ENCODE results near the gene FCN1. TPM values are rescaled to one million over a fixed set of nuclear protein-coding genes. Genes with fewer than 3 reads are reported as not detected.

The FCN1 gene
- total RNA-seq, 2 experiments from 2014 or later = not detected

GRCh38 chr9:134918646-134919045, 934 bp upstream of the FCN1 start:
- ChIA-PET POLR2A (no interaction called here), CTCF (no interaction called here)

- CTCF ChIA-PET = no interaction called here
- POLR2A ChIA-PET = no interaction called here
Measured at GRCh38 chr9:134916161-134916665, 1.5 kb downstream of the FCN1 start.

- CTCF ChIA-PET = no interaction called here
- POLR2A ChIA-PET = no interaction called here
Measured at GRCh38 chr9:134915046-134915985, 2.4 kb downstream of the FCN1 start.

GRCh38 chr9:134914501-134914834, 3.2 kb downstream of the FCN1 start:
- CTCF ChIA-PET = no interaction called here

GRCh38 chr9:134913713-134914500, 3.8 kb downstream of the FCN1 start:
- CTCF ChIA-PET = no interaction called here

More at GRCh38 chr9:134914501-134914834, 3.2 kb downstream of the FCN1 start:
- POLR2A ChIA-PET = no interaction called here

GRCh38 chr9:134913041-134913712, 4.5 kb downstream of the FCN1 start:
- POLR2A ChIA-PET = no interaction called here

More at GRCh38 chr9:134913713-134914500, 3.8 kb downstream of the FCN1 start:
- POLR2A ChIA-PET = no interaction called here

GRCh38 chr9:134912126-134912840, 5.4 kb downstream of the FCN1 start:
- CTCF ChIA-PET = no interaction called here

More at GRCh38 chr9:134913041-134913712, 4.5 kb downstream of the FCN1 start:
- CTCF ChIA-PET = no interaction called here

GRCh38 chr9:134909511-134910481, 7.9 kb downstream of the FCN1 start:
- ChIA-PET POLR2A (no interaction called here), CTCF (no interaction called here)

More at GRCh38 chr9:134912126-134912840, 5.4 kb downstream of the FCN1 start:
- POLR2A ChIA-PET = no interaction called here

GRCh38 chr9:134908524-134909309, 9.0 kb downstream of the FCN1 start:
- ChIA-PET CTCF (no interaction called here), POLR2A (no interaction called here)

GRCh38 chr9:134902936-134903335, 14.8 kb downstream of the FCN1 start:
- CTCF ChIA-PET = no interaction called here
- POLR2A ChIA-PET = no interaction called here

- CTCF ChIA-PET = no interaction called here
- POLR2A ChIA-PET = no interaction called here
Measured at GRCh38 chr9:134899818-134900217, 17.9 kb downstream of the FCN1 start.

- CTCF ChIA-PET = no interaction called here
- POLR2A ChIA-PET = no interaction called here
Measured at GRCh38 chr9:134899168-134899567, 18.5 kb downstream of the FCN1 start.

- ChIA-PET CTCF (no interaction called here), POLR2A (no interaction called here)
Measured at GRCh38 chr9:134898319-134898718, 19.4 kb downstream of the FCN1 start.

GRCh38 chr9:134897584-134898170, 20.0 kb downstream of the FCN1 start:
- ChIA-PET CTCF (no interaction called here), POLR2A (no interaction called here)

- CTCF ChIA-PET = no interaction called here
- POLR2A ChIA-PET = no interaction called here
Measured at GRCh38 chr9:134896834-134897583, 20.7 kb downstream of the FCN1 start.

- POLR2A ChIA-PET = no interaction called here
- CTCF ChIA-PET = no interaction called here
Measured at GRCh38 chr9:134895908-134896833, 21.5 kb downstream of the FCN1 start.
